Measurements from ENCODE around the gene DCXR.
"Not testable (repeated sequence)": the region's sequence is repeated elsewhere in the genome, so short reads cannot be mapped to it uniquely, and the experiment has no call there.

Gene DCXR

DNA sequence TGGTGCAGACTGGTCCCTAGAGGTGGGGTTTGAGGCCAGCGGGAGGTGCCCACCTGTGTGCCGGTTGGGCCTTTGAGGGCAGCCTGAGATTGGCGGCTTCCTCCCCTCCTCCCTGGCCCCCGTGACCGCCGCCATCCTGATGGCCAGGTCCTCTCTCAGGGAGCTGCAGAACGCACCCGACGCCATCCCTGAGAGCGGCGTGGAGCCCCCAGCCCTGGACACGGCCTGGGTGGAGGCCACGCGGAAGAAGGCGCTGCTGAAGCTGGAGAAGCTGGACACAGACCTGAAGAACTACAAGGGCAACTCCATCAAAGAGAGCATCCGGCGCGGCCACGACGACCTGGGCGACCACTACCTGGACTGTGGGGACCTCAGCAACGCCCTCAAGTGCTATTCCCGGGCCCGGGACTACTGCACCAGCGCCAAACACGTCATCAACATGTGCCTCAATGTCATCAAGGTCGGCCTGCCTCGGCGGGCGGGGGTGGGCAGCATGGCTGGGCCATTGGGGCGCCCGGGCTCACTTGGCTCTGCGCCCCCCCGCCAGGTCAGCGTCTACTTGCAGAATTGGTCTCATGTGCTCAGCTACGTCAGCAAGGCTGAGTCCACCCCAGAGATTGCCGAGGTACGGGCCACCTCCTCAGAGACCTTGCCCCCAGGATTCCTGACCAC is 17.0 kb upstream of the DCXR start:
- DNase-seq = no peak

DNA sequence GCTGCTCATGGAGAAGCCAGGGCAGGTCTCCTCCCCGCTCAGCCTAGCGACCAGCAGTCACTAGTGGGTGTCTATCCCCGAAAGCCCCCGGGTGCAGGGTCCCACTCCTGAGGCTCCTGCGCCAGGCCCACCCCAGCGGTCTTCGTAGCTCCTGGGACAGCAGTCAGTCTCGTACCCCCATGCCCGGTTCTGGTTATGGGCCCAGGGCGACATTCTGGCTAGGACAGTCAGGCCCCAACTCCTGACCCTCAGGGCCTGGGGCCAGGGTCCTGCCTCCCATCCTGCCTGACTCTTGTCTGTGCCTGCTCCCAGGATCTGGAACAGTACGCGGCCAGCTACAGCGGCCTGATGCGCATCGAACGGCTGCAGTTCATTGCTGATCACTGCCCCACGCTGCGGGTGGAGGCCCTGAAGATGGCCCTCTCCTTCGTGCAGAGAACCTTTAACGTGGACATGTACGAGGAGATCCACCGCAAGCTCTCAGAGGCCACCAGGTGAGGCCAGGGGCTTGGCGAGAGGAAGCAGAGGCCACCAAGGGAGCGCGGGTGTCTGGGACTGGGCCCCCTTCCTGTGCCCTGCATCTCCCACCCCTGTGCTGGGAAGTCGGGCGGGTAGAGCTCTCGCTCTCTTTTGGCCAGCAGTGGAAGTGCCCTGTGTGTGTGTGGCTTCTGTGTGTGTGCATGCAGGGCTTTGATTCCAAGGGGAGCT is 16.2 kb upstream of the DCXR start:
- no peak for DNase-seq

DNA sequence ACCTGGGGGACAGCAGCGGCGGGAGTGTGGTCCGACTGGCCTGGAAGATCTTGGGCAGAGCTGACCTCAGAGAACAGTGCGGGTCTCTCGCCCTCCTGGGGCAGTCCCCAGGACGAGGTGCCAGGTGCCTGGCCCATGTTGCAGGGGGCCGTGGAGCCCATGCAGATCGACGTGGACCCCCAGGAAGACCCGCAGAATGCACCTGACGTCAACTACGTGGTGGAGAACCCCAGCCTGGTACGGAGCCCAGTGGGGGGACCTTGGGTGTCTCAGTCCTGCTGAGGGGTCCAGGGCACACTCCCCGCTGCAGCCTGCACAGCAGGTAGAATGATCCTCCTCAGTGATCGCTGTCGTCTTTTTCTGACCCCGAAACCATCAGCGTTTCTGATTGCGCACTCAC is 15.6 kb upstream of the DCXR start:
- no peak for DNase-seq

DNA sequence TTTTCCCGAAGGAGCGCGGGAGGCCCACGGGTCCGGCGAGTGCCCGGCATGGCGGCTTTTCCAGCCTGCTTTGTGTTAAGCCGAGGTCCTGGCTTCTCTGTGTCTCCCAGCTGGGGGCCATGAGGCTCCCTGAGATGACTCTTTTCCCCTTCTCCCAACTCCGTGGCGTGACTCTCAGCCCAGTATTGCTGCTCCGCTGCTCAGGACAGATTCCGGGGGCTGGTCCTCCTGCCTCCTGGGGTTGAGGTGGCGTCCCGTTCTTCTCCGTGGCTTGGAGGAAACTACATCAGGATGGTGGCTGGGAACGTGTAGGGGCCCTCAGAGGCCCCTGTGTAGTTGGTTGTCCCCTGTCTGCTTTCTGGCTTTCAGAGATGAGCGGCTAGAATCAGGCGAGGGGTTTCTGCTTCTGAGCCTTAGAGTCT is 15.2 kb upstream of the DCXR start:
- no peak for DNase-seq

DNA sequence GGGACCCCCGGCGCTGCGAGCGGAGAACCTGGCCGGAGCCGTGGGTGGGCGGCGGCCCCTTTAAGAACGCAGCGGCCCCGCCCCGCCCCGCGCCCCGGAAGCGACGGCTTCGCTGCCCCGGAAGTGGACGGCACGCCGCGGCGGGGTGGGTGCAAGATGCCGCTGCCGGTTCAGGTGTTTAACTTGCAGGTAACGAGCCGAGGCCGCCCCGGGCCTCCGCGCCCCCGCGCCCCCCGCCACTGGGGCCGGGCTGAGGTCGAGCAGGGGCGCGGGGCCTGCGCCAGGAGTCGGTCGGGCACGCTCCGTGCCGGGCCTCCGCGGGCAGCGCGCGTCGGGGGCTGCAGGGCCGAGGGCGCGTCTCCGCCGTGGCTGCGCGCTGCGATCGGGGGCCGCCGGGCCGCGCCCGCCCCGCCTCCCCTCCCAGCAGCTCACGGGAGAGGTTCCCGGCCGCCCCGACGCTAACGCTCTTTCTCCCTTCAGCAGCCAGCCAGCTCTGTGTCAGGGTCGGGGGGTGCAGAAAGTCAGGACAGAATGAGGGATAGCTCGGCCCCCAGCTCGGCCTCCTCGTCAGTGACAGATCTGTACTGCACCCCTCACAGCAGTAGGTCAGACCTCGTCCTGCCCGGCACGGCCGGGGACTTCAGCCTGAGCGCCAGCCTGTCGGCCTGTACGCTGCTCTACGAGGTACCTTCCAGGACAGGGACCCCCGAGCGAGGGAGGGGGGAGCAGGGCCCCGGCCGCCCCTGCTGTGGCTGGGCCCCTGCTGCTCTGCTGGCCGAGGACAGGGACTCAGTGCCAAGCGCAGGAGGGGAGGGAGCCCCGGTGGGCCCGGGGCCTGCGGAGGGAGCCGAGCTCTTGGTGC is 14.5 kb upstream of the DCXR start, which contains the start of the genes GPS1 and RFNG:
Gene GPS1 (plus strand): TSS at position 123 of the 862 bp plus-strand sequence. CDS start 34 bp downstream, at position 157.
Gene RFNG (minus strand): TSS at position 36 of the 862 bp plus-strand sequence. CDS start 45 bp downstream, outside the sequence.
- DNase-seq = peak; percentile 75

DNA sequence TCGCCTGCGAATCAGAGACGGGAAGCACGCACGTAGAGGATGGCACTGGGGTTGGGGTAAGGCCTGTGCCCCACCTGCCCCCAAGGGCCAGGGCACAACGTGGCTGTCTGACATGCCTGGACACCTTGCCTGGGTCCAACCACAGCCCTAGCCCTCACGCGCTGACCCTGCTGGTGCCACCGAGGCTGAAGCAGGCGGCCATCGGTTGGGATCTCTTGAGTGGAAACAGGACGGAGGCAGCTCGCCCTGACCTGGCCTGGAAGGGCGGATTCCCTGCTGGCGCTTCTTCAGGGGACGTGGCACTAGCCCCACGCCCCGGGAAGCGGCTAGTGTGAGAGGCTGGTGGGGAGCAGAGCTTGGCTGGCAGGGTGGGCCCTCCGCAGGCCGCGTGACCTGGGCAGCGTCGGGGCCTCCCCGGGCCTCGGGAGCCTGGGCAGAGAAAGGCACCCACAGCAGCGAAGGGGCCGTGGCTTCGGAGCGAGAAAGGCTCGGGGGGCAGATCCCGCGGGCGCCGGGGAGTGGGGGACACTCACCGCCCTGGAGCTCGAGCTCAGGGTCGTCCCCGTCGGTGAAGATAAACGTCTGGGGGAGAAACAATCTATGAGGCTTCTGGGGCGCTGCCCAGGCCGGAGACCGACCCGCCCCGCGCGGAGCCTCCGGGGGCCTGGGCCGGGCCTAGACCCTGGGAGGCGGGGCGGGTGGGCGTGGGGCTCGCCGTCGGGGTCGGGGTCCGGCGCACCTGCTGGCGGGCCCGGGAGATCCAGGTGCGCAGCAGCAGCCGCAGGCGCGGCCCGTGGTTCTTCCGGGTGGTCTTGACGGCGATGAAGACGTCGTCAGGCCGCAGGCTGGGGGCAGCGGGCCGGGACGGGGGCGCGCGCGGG is 13.5 kb upstream of the DCXR start:
- no peak for DNase-seq

DNA sequence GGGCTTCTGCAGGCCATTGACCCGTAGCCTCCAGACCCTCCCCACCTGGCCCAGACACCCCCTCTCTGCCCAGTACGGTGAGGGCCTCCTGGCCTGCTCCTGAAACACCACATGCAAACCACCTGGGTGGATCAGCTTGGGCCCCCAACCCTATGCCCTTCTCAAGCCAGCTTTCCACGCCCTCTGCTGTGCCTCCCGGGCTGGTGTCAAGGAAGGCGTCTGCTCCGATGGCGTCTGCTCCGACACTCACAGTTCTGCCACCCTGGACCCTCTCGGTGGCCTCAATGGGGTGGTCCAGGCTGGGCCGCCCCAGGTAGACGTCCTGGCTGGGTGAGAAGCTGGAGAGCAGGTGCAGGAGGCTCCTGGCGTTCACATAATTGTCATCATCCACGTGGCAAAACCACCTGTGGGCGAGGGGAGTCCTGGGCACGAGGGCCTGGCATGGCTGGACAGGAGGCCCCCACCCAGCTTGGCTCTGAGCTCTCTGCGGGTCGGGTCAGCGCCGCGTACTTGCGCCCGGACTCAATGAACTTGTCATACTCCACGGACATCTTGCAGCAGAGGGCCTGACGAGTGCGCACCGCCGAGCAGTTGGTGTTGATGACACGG is 12.8 kb upstream of the DCXR start:
- DNase-seq = no peak

DNA sequence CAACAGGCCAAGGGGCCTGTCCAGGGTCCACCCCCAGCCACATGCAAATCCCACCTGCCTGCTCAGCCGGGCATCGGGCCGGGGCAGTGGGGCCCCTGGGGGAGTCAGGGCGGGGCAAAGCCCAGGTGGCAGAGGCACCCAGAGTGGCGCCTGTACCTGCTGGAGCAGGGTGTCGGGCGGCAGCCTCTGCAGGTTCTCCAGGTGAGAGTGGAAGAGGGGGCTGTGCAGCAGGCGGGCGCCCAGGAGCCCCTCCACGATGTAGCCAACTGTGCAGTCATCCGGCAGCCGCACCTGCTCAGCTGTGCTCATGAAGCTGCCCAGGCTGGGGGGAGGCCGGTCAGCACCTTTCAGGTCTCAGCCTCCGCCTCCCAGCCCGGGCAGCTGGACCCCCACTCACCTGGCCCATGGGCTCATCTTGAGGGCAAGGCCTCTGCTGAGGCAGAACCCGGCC is 12.0 kb upstream of the DCXR start:
- no peak for DNase-seq

DNA sequence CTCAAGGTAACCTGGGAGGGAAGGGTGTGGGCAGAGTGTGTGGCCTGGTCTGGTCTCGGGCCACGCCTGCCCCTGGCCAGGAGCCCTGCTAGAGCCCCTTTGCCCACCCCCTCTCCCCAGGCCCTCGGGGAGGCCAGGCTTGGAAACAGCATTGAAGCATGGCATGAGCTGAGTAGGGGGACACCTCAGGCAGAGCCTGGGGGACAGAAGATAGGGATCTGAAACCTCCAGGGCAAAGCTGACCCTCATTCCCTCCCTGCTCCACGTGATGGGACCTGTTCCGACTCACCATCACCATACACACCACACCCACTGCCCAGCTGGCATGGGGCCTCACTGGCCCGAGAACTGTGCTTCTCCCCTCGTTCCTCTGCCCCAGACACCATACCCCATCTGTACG is 11.6 kb upstream of the DCXR start:
- DNase-seq = no peak

DNA sequence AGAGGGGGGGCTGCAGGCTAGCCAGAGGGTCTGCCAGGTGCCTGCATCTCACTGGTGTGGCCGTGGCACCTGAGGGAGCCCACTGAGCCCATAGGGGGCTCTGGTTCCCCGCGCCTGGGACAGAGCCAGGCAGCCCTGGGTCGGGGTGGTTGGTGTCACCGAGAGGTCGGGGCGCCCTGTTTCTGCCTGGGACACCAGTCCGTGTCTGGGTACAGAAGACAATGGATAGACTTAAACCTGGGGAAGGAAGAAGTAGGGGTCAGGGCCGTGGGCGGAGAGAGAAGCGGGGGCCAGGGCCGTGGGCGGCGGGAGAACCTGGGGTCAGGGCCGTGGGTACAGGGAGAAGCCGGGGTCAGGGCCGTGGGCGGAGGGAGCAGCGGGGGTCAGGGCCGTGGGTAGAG is 11.1 kb upstream of the DCXR start:
- DNase-seq = no peak

DNA sequence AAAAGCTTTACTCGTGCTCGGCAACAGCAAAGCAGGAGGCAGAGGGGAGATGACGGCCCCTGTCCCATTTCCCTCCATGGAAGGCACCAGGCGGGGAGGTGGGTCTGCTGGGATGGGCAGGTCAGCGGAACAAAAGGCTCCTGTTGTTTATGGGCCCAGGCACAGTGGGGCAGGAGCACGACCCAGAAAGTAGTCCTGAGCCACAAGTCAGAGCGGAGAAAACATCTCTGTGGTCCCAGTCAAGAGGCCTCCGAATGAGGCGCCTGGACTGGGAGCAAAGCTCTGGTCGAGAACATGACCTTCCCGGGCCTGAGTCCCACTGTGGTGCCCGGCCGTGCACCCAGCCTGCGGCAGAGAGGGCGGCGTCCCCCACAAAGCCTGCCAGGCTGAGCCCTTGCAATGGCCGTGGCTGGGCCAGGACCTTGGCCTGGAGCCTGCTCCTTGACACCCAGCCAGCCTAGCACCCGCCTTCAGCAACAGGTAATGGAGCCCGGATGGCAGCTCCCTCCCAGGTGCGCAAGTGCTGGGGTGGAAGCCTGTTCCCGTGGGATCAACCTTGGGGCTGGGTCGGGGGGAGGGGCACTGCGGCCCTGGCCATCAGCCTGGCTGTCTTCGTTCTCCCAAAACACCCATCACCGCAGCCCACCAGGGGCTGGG is 10.5 kb upstream of the DCXR start:
- no peak for DNase-seq

DNA sequence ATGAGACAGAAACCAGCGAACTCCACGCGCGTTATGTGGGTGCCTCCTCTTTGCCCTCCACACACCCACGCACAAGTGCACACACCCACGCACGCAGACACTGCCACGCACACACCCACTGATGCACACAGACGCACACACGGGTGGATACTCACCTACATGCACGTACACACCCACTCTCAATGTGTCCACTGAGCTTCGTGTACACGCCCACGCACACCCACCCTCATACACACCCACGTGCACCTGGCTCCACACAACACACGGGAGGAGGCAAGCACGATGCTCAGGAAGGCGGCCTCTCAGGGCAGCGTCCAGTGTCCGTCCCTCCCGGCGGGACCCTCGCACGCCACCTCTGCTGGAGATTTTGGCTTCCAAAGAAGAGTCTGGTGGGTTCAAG is 9.9 kb upstream of the DCXR start:
- DNase-seq = no peak

DNA sequence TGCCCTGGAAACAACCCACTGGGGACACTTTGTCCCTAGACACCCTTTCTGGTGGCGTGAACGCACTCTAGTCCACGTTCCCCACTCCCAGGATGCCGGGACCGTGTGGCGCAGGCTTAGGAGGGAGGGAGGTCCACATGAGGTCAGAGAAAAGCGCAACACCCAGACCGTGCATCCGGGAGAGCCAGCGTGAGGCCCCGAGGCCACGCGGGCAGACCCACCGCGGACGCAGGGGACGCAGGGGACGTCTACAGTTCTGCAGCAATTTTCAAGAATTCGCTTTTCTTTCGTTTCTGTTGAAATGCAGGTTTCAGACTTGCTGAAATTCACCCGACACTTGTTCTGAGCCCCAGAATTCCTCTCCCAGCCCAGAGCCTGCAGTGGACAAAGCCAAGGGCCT is 9.4 kb upstream of the DCXR start:
- DNase-seq = no peak

DNA sequence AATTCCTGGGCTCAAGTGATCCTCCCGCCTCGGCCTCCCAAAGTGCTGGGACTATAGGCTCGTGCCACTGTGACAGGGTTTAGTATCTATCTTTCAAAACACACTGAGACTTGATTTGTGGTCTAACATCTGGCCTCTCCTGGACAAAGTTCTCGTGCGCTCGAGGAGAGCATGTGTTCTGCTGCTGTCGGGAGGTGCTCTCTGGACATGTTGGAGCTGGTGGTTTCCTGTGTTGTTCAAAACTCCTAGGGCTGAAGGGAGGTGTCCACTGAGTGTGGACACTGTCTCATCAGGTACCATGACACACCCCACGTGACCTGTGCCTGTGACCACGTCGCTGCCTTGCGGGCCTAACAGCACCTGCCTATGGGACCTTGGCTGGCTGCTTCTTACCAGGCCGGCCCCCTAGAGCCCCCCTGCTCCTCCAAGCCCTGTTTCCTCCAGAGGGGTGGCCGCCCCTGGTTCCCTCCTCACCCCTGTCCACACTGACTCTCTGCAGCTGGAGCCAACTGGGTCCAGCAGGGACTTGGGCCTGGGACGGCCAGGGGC is 8.5 kb upstream of the DCXR start:
- DNase-seq = no peak

DNA sequence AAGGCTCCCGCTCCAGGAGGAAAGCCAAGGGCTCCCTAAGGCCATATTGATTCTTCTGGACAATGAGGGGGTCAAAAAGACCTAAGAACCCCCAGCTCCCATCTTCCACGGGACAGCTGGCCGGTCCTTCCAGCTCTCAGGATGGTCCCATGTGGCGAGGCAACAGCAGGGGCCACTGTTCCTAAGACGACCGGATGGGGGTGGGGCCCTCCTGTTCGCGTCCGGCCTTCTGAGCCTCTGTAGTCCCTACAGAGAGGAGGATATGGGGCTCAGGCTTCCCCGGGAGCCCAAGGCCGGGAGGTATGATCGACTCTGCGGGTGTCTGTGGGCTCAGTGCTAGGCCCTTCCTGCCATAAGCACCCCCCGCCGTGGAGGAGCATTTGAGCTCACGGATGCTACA is 6.0 kb upstream of the DCXR start:
- DNase-seq = no peak

DNA sequence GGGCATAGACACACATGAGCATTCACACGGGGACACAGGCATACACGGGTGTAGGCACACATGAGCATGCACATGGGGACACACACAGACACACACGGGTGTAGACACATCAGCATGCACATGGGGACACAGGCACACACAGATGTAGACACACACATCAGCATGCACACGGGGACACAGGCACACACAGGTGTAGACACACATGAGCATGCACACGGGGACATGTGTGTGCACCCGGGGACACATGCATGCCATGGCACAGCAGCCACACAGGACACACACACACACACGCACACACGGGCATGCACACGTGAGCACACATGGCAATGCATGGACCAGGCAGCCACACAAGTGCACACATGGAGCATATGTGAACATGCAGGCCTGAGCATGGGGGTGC is 5.2 kb upstream of the DCXR start:
- DNase-seq = no peak

DNA sequence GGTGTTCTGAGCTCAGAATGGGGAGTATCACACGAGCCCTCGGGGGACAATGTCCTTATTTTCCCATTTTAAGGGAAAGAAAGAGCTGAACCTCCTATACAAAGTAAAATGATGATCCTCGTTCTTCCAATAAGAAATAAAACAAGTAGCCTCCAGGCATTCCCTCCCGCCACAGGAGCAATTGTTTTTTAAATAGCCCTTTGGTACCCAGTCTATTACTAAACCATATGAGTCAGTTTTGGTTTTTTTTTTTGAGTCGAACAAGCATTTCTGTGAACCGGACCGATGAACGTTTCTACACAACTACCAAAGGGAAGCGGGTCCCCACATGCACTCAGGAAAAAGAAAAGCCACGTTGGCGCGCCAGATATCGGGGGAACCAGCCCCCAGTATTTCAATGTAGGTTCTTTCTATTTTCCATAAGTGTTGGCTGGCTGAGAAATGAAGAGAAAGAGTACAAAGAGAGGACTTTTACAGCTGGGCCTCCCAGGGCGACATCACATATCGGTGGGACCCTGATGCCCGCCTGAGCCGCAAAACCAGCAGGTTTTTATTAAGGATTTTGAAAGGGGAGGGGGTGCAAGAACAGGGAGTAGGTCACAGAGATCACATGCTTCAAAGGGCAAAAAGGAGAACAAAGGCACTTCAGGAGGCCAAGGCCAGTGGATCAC is 3.8 kb upstream of the DCXR start:
- DNase-seq = no peak

DNA sequence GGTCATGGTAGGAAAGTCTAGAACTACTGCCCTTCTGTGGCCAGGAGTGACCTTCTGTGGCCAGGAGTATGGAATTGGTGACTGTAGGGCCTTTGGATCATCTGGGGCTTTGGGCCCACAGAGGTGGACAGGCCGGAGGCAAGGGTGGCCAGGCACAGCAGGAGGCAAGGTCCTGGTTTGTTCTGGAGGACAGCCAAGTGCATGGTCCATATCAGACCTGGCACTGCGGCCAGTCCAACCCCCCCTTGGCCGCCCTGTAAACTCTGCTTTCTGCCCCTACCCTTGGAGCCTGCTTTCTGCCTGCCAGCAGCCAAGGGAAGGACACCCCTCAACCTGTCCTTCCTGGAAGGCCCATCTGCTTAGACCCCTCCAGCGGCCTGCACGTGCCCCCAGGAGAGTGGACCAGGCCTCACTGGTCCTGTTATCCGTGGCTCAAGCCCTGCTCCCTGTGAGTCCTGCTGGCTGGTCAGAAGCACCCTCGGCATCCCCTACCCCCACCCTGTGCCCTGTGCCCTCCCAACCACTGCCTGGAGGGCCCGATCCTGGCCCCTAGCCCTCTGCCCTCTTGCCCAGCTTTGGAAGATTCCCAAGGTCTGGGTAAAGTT is 2.3 kb upstream of the DCXR start:
- no peak for DNase-seq

DNA sequence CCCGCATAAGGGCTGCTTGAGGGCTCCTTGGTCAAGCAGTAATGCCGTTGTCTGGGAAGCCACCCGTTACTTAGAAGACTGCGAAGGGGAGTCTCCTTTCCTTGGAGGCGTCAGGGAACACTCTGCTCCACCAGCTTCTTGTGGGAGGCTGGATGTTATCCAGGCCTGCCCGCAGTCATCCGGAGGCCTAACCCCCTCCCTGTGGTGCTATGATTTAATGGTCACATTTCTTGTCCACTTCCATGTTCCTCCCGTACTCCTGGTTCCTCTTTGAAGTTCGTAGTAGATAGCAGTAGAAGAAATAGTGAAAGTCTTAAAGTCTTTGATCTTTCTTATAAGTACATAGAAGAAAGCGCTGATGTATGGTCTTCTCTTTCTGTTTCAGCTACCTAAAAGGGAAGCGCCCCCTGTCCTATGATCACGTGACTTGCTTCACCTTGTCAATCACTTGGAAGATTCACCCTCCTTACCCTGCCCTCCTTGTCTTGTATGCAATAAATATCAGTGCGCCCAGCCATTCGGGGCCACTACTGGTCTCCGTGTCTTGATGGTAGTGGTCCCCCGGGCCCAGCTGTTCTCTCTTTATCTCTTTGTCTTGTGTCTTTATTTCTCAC is 1.4 kb upstream of the DCXR start:
- DNase-seq = not testable (repeated sequence)

DNA sequence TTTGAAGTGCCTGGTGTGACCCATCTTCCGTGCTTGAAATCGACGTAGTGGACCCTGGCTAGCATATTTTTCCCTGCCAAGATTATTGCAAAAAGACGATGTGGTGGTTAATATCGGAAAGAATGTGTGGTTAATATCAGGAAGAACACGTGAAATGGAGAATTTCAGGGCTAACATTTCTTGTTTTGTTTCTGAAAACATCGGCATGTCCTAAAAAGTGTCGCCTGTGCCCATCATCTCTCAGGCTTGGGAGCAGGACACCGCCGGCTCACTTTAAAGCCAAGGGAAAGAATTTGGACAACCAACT is 345 bp upstream of the DCXR start:
- no peak for DNase-seq

All from T-helper 9 cell (primary cell).